HG02885 (cell line): ENCODE measurements around the gene TBL1XR1.

Experiments
- ATAC-seq: cut with Tn5 transposase; IDR thresholded peaks from one replicate; pipeline ENCODE4 v1.9.1; 2021; ENCODE audit warnings: mild to moderate bottlenecking; ENCODE audit not compliant: unreplicated experiment, poor library complexity

Gene TBL1XR1

DNA sequence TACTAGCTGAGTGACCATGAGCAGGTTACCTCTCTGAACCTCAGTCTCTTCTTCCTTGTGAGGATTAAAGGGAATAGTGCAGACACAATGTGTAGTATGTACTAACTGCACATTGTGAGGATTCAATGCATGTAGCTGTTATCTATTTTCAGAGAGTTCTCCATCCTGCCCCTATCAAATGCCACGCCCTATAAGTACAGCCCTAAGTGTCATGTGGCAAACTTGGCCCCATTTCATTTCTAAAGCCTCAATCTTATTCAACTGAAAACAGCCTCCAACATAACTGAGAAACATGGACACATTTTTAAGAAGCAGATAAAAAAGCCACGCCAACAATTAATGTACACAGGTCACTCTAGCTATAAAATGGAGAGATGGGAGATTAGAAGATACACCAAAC, 220.0 kb downstream of the TBL1XR1 start:
- ATAC-seq = no peak

DNA sequence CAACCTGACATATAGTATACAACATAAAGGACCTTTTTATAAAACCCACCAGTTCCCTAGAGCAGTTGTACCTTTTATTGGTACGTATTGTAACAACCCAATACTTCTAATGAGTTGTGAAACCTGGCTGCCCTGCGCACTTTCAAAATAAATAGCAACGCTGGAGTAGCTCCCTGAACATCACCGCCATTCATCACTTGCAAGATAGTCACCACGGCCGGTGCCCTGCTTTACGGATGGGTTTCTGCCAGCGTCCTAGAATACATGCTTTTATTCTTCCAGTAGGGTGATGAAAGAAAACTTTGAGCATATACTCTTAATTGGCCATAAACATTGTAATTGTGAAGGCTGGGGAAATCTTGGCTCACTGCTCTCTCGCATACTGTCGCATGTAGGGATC, 220.7 kb downstream of the TBL1XR1 start:
- no peak for ATAC-seq

DNA sequence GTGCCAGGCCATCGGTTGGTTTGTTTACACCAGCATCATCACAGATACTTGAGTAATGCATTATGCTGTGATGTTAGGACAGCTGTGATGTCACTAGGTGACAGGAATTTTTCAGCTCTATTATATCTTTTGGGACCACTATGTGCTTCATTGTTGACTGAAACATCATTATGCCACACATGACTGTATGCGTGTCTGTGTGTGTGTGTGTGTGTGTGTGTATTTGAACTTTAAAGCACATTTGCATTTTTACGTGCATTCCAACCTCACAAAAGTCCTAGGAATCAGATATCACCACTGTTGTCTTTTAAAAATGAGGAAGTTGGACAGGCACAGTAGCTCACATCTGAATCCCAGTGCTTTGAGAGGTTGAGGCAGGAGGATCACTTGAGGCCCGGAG, 223.0 kb downstream of the TBL1XR1 start:
- no peak for ATAC-seq

DNA sequence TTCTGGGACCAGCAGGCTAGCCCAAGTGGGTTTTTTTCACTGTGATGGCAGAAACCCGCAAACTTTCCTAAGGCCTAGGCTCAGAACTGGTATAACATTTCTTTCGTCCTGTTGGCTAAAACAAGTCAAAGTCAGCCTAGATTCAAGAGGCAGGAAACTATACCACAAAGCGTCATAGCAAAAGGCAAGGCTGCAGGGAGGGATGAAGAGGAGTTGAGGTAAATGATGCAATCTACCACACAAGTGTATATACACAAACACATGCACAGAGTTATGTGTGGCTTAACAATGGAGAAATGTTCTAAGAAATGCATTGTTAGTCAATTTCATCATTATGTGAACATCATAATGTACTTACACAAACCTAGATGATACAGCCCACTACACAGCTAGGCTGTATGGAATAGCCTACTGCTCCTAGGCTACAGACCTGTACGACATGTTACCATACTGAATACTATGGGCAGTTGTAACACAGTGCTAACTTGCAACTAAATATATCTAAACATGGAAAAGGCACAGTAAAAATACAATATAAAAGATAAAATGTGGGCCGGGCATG, 225.6 kb downstream of the TBL1XR1 start:
- no peak for ATAC-seq

DNA sequence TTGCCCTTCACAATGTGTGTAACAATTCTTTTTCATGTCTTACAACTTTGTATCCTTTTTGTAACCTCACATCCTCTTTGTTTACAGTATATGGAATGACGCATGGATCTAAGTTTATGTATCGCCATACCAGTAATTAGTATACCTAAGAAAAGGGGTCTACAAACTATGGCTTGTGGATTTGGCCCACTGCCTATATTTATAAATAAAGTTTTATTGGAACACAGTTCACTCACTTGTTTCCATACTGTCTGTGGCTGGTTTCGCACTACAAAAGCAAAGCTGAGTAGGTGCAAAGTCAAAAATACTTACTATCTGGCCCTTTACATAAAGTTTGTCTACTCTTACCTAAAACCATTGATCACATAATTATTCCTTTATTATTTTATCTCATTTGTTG, 226.5 kb downstream of the TBL1XR1 start:
- ATAC-seq = no peak

DNA sequence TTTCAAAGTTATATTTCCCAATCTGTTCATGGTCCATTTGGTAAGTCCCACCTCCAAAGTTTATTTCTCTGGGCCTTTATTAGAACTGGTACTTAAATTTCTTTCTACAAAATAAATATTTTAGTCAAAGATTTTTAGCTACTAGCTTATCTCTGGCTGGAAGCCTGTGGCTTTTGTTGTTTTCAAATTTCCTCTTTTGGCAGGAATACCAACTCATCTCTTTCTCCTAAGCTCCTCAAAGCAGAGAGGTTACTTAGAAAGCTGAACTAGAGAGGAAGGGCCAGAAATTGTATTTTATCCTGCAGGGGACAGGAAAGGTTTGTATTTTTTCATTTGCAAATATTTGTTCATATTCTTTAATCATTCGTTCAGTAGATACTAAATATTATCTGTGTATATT, 227.8 kb downstream of the TBL1XR1 start:
- no peak for ATAC-seq
